ENCODE results near the gene SLC2A9. TPM values are rescaled to one million over a fixed set of nuclear protein-coding genes. Genes with fewer than 3 reads are reported as not detected.

SLC2A9 gene
- total RNA-seq, 1 experiment from 2014 or later, result 1.8 TPM

GRCh38 chr4:10008609-10009005 is 12.7 kb downstream of the SLC2A9 start:
- Mint-ChIP-seq H3K4me3 (ENCODE audit: low read depth, unreplicated experiment) (no peak overlapping the region), H3K4me1 (ENCODE audit: low read depth, unreplicated experiment) (peaks cover 23% of the 10 kb centered on the region), H3K36me3 (ENCODE audit: insufficient read depth, unreplicated experiment) (peaks cover 5% of the 10 kb centered on the region), H3K27ac (ENCODE audit: unreplicated experiment) (no peak overlapping the region), H3K9me3 (ENCODE audit: low read depth, unreplicated experiment) (no peaks in the 10 kb centered on the region), H3K27me3 (ENCODE audit: unreplicated experiment) (no peaks in the 10 kb centered on the region)
- no TSS peak for BruUV-seq (replicated peaks)
- CTCF ChIA-PET, result interaction anchor here (0.6 kb wide), 3 partner anchors 15 to 333 kb away, joined by 3 to 6 read pairs (median 3); no protein-coding TSS in a partner anchor
- no peak for DNase-seq
- intact Hi-C loops (cut with micrococcal nuclease; ENCODE audit: unreplicated experiment), result no loop called here
- TF ChIP-seq, protein P1, sequence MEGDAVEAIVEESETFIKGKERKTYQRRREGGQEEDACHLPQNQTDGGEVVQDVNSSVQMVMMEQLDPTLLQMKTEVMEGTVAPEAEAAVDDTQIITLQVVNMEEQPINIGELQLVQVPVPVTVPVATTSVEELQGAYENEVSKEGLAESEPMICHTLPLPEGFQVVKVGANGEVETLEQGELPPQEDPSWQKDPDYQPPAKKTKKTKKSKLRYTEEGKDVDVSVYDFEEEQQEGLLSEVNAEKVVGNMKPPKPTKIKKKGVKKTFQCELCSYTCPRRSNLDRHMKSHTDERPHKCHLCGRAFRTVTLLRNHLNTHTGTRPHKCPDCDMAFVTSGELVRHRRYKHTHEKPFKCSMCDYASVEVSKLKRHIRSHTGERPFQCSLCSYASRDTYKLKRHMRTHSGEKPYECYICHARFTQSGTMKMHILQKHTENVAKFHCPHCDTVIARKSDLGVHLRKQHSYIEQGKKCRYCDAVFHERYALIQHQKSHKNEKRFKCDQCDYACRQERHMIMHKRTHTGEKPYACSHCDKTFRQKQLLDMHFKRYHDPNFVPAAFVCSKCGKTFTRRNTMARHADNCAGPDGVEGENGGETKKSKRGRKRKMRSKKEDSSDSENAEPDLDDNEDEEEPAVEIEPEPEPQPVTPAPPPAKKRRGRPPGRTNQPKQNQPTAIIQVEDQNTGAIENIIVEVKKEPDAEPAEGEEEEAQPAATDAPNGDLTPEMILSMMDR (IDR thresholded peaks at IDR 0.05; ENCODE audit: unreplicated experiment), result no peak

- CTCF ChIA-PET, result interaction anchor here (0.6 kb wide), 3 partner anchors 16 to 333 kb away, joined by 3 to 6 read pairs (median 3); no protein-coding TSS in a partner anchor
- TF ChIP-seq, protein P1 (IDR thresholded peaks at IDR 0.05; ENCODE audit: unreplicated experiment), result no peak
- no peaks in the 10 kb centered on the region for H3K9me3 Mint-ChIP-seq (ENCODE audit: low read depth, unreplicated experiment)
- peaks cover 5% of the 10 kb centered on the region for H3K36me3 Mint-ChIP-seq (ENCODE audit: insufficient read depth, unreplicated experiment)
- intact Hi-C loops (cut with micrococcal nuclease; ENCODE audit: unreplicated experiment), result loop anchor here (1.0 kb wide), 1 partner anchor 110 kb away; no protein-coding TSS in a partner anchor
- peaks cover 23% of the 10 kb centered on the region for H3K4me1 Mint-ChIP-seq (ENCODE audit: low read depth, unreplicated experiment)
- no peak for DNase-seq
- BruUV-seq (replicated peaks), result no TSS peak
- no peak overlapping the region for H3K27ac Mint-ChIP-seq (ENCODE audit: unreplicated experiment)
- H3K27me3 Mint-ChIP-seq (ENCODE audit: unreplicated experiment), result no peaks in the 10 kb centered on the region
- no peak overlapping the region for H3K4me3 Mint-ChIP-seq (ENCODE audit: low read depth, unreplicated experiment)
Measured at GRCh38 chr4:10007793-10008608, 13.3 kb downstream of the SLC2A9 start.

DNA sequence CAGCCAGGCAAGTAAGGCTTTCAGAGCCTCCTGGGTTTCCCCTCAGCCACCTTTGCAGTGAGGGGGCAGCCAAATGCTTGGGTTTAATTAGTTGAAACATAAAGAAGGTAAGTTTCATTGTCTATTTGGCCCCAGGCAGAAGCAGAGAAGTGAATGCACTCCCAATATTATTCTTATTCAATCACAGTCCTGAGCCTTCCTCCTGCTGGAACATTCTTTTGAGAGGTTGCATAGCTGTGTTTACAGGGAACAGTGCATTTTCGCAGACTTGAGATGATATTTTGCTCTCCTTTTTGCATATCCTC is 13.9 kb downstream of the SLC2A9 start:
- TF ChIP-seq, protein P1 (IDR thresholded peaks at IDR 0.05; ENCODE audit: unreplicated experiment), result no peak
- intact Hi-C loops (cut with micrococcal nuclease; ENCODE audit: unreplicated experiment), result loop anchor here (1.0 kb wide), 1 partner anchor 109 kb away; no protein-coding TSS in a partner anchor
- no TSS peak for BruUV-seq (replicated peaks)
- no peaks in the 10 kb centered on the region for H3K9me3 Mint-ChIP-seq (ENCODE audit: low read depth, unreplicated experiment)
- H3K36me3 Mint-ChIP-seq (ENCODE audit: insufficient read depth, unreplicated experiment), result peaks cover 5% of the 10 kb centered on the region
- no peaks in the 10 kb centered on the region for H3K27me3 Mint-ChIP-seq (ENCODE audit: unreplicated experiment)
- CTCF ChIA-PET, result interaction anchor here (1.4 kb wide), 1 partner anchor 8 kb away, joined by 8 read pairs; no protein-coding TSS in a partner anchor
- no peak overlapping the region for H3K27ac Mint-ChIP-seq (ENCODE audit: unreplicated experiment)
- peaks cover 23% of the 10 kb centered on the region for H3K4me1 Mint-ChIP-seq (ENCODE audit: low read depth, unreplicated experiment)
- no peak overlapping the region for H3K4me3 Mint-ChIP-seq (ENCODE audit: low read depth, unreplicated experiment)
- no peak for DNase-seq

DNA sequence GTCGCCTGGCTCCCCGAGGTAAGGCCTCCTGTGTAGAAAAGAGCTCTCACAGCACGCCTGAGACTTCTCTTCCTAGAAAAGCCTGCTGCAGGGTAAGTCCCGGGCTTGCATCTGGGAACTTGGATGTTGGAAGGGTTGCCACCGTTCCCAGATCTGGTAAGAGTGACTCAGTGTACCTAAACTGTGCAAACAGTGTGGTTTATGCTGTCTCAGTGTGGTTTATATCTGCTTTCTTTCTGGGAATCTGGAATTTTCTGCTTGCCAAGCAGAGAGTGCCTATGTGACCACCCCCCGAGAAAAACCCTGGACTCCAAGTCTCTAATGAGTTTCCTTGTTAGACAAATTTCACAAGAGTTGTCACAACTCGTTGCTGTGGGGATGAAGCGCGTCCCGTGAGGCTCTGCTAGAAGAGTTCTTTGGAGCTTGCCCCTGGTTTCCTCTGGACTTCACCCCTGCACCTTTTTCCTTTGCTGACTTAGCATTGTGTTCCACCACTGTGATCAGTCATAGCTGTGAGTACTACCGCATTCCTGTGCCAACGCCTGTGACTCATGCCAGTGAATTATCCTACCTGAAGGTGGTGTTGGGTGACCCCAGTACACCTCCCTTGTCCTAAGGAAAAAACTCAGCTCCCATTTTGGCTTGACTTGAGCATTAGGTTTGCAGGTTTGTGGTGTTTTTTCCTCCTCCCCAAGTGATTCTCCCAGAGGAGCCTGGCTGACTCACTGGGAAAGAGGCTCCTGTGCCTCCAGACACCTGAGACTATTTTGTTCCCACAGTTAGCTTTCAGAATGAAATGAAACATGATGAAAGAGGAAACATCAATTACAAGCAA is 14.5 kb downstream of the SLC2A9 start:
- TF ChIP-seq, protein P1 (IDR thresholded peaks at IDR 0.05; ENCODE audit: unreplicated experiment), result no peak
- intact Hi-C loops (cut with micrococcal nuclease; ENCODE audit: unreplicated experiment), result loop anchor here (1.0 kb wide), 1 partner anchor 109 kb away; no protein-coding TSS in a partner anchor
- peaks cover 23% of the 10 kb centered on the region for H3K4me1 Mint-ChIP-seq (ENCODE audit: low read depth, unreplicated experiment)
- H3K4me3 Mint-ChIP-seq (ENCODE audit: low read depth, unreplicated experiment), result peak overlapping the region; percentile 36
- H3K36me3 Mint-ChIP-seq (ENCODE audit: insufficient read depth, unreplicated experiment), result peaks cover 5% of the 10 kb centered on the region
- CTCF ChIA-PET, result interaction anchor here (1.4 kb wide), 1 partner anchor 9 kb away, joined by 8 read pairs; no protein-coding TSS in a partner anchor
- no peaks in the 10 kb centered on the region for H3K9me3 Mint-ChIP-seq (ENCODE audit: low read depth, unreplicated experiment)
- no TSS peak for BruUV-seq (replicated peaks)
- no peaks in the 10 kb centered on the region for H3K27me3 Mint-ChIP-seq (ENCODE audit: unreplicated experiment)
- peak overlapping the region; percentile 81 for H3K27ac Mint-ChIP-seq (ENCODE audit: unreplicated experiment)
- DNase-seq, result peak; percentile 68

Measured in Calu3 (cell line).